Activated CD4-positive, alpha-beta T cell treated with anti-CD3 and anti-CD28 coated beads, Interleukin-2, amount 10 ng/mL, durations not matched to agents 24 days and 14 days (primary cell): ENCODE data around the gene RIPK3. TPM values are rescaled to one million over a fixed set of nuclear protein-coding genes. Genes with fewer than 3 reads are reported as not detected.
"Not testable (repeated sequence)": the region's sequence is repeated elsewhere in the genome, so short reads cannot be mapped to it uniquely, and the experiment has no call there.

Experiments
- DNase-seq: peaks from one replicate; pipeline ENCODE4 v3.0.0; 2022
- H3K27ac Mint-ChIP-seq: one replicate; pipeline ENCODE4 v1.8.0; 2022; ENCODE audit warnings: mild to moderate bottlenecking, mixed read lengths
- H3K27me3 Mint-ChIP-seq: one replicate; pipeline ENCODE4 v1.8.0; 2022; ENCODE audit warnings: mixed read lengths
- H3K36me3 Mint-ChIP-seq: one replicate; pipeline ENCODE4 v1.8.0; 2022; ENCODE audit warnings: low read depth, mild to moderate bottlenecking, mixed read lengths
- H3K4me1 Mint-ChIP-seq: one replicate; pipeline ENCODE4 v1.8.0; 2021; ENCODE audit warnings: mixed read lengths
- H3K4me3 Mint-ChIP-seq: one replicate; pipeline ENCODE4 v1.8.0; 2022; ENCODE audit warnings: mild to moderate bottlenecking, moderate library complexity, mixed read lengths
- H3K9me3 Mint-ChIP-seq: one replicate; pipeline ENCODE4 v1.8.0; 2021; ENCODE audit warnings: mixed read lengths
- intact Hi-C: fragments of 100-400 bp; cut with micrococcal nuclease; formaldehyde crosslinking; loops from one replicate; pipeline ENCODE4 v1.15.1; 2023
- total RNA-seq: library from RNA; stranded (reverse); gene quantifications from 2 replicates; pipeline ENCODE4 v1.2.3, GENCODE V29; 2022

Gene RIPK3
- total RNA-seq, 1 donor from 2014 or later, result 13.9 TPM

DNA sequence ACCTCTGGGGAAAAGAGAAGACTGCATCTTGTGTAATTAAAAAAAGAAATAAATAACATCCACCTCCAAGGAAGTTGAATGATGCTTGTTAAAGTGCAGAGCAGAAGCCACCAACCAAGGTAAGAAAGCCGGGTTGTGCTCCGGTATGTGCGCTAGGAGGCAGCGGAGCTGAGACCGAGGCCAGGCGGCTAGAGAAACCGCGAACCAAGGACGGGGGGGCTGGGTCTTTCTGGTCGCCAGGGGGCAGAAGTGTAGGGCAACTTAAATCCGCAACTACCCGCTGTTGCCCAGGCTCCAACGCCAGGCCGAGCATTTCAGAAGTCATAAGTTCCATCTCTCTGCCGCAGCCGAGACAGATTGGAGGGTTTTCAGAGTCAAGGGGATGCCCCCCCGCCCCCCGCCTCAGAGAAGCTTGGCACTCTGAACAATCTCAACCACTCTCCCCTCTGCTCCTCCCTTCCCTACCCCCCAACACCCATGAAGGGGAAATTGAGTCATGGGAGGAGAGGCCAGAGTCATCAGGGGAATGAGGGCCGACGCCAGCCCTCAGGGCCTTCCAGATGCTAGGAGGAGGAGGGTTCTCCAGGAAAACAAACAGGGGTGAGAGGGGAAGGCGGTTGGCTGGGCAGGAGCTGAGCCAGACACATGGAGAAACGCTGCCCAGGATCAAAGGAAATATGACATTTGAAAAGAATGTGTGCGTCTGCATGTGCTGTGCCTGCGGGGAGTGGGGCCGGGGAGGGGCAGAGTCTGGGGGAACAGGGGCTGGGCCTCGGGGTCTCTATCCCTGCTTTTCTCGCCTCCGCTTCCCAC, 26.0 kb upstream of the RIPK3 start:
- Mint-ChIP-seq H3K27me3 (peaks cover 61% of the 10 kb centered on the region), H3K9me3 (no peaks in the 10 kb centered on the region), H3K4me1 (peaks cover 18% of the 10 kb centered on the region), H3K4me3 (peak overlapping the region; percentile 47), H3K36me3 (no peaks in the 10 kb centered on the region), H3K27ac (no peak overlapping the region)
- intact Hi-C loops, result no loop called here
- DNase-seq, result peak; percentile 77

DNA sequence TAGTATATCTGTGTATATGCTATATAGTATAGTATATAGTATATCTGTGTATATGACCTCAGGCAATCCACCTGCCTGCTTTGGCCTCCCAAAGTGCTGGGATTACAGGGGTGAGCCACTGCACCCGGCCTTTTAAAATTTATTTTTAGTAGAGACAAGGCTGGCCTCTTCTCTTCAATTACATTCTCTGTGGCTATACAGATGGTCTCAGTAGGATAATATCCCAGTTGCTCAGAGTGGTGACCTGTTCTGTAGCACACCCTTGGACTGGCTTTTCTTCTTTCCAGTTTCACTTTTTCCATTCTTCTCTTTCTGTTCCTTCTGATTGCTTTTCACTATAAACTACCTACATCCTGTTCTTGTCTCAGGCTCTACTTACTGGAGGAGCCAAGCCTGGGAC, 25.1 kb upstream of the RIPK3 start:
- H3K27me3 Mint-ChIP-seq, result peaks cover 64% of the 10 kb centered on the region

GRCh38 chr14:24363401-24363800, 23.6 kb upstream of the RIPK3 start:
- H3K36me3 Mint-ChIP-seq, result no peaks in the 10 kb centered on the region
- peaks cover 60% of the 10 kb centered on the region for H3K27me3 Mint-ChIP-seq

More for the DNA sequence above, 25.1 kb upstream of the RIPK3 start:
- H3K36me3 Mint-ChIP-seq, result no peaks in the 10 kb centered on the region
- no peaks in the 10 kb centered on the region for H3K9me3 Mint-ChIP-seq
- H3K4me1 Mint-ChIP-seq, result peaks cover 18% of the 10 kb centered on the region
- no peak overlapping the region for H3K27ac Mint-ChIP-seq
- no peak overlapping the region for H3K4me3 Mint-ChIP-seq
- no peak for DNase-seq
- intact Hi-C loops, result no loop called here

DNA sequence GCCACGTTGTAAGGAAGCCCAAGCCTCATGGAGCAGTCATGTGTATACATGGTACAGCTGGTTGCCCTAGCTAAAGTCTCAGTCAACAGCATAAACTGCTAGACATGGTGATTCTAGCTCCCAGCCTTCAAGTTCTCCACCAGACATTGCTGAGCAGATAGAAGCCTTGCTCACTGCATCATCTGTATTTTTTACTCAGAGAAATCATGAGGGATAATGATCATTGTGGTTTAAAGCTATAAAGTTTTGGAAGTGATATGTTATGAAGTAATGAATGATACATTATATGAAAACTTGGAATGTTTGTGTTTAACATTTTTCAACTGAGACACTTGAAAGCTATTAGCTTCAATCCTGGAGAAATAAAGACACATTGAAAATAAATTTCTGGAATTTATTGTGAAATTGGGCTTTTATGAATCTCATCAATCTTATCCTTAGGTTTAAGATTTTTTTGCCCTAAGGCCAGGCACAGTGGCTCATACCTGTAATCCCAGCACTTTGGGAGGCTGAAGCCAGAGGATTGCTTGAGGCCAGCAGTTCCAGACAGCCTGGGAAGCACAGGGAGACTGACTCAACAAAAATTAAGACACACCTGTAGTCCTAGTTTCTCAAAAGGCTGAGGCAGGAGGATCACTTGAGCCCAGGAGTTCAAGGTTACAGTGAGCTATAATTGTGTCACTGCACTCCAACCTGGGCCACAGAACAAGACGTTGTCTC, 22.6 kb upstream of the RIPK3 start:
- Mint-ChIP-seq H3K27me3 (peaks cover 55% of the 10 kb centered on the region), H3K36me3 (no peaks in the 10 kb centered on the region), H3K4me1 (peaks cover 15% of the 10 kb centered on the region), H3K4me3 (no peak overlapping the region), H3K27ac (no peak overlapping the region), H3K9me3 (no peaks in the 10 kb centered on the region)
- intact Hi-C loops, result no loop called here
- no peak for DNase-seq

More at GRCh38 chr14:24363401-24363800, 23.6 kb upstream of the RIPK3 start:
- Mint-ChIP-seq H3K4me3 (no peak overlapping the region), H3K4me1 (peaks cover 18% of the 10 kb centered on the region), H3K9me3 (no peaks in the 10 kb centered on the region), H3K27ac (no peak overlapping the region)
- DNase-seq, result no peak
- intact Hi-C loops, result no loop called here

DNA sequence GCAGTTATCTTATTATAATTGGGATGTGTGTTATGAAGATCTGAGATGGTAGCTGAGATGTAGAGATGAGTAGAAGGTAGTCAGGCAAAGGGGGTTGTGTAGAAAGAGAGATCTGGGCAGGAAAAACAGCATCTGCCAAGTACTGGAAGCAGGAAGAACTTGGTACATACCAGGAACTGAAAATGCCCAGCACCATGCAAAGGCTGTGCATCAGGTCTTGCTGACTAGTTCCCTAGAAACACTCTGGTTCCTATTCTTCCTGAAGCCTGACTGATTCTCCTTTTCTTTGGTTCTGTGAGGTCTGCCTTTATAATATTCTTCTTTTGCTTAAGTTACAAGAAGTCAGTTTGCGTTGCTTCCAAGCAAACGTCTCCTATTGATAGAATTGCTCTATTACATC, 21.5 kb upstream of the RIPK3 start:
- no peak for DNase-seq
- Mint-ChIP-seq H3K4me1 (peaks cover 10% of the 10 kb centered on the region), H3K9me3 (no peaks in the 10 kb centered on the region), H3K27ac (no peak overlapping the region), H3K4me3 (no peak overlapping the region), H3K27me3 (peaks cover 49% of the 10 kb centered on the region), H3K36me3 (no peaks in the 10 kb centered on the region)
- intact Hi-C loops, result no loop called here

DNA sequence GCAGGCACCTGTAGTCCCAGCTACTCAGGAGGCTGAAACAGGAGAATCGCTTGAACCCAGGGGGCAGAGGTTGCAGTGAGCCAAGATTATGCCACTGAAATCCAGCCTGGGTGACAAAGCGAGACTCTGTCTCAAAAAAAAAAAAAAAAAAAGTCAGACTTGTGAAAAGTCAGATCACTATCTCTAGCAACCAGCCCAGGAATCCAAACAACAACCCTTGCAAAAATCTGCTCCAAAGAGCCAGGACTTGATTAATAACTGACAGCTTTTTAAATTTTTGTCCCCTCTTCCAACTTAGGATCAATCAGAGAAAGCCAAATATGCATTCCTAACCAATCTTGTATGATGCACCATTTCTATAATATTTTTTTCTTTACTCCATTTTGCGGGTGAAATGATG, 20.5 kb upstream of the RIPK3 start:
- no peak overlapping the region for H3K27ac Mint-ChIP-seq
- DNase-seq, result no peak
- H3K4me1 Mint-ChIP-seq, result peaks cover 2% of the 10 kb centered on the region
- no peaks in the 10 kb centered on the region for H3K9me3 Mint-ChIP-seq
- no peak overlapping the region for H3K4me3 Mint-ChIP-seq
- H3K27me3 Mint-ChIP-seq, result peaks cover 41% of the 10 kb centered on the region
- intact Hi-C loops, result no loop called here
- no peaks in the 10 kb centered on the region for H3K36me3 Mint-ChIP-seq

GRCh38 chr14:24356208-24356607, 16.4 kb upstream of the RIPK3 start:
- H3K27ac Mint-ChIP-seq, result no peak overlapping the region
- peaks cover 46% of the 10 kb centered on the region for H3K27me3 Mint-ChIP-seq
- H3K4me1 Mint-ChIP-seq, result peaks cover 3% of the 10 kb centered on the region
- H3K4me3 Mint-ChIP-seq, result no peak overlapping the region
- intact Hi-C loops, result no loop called here
- no peak for DNase-seq
- no peaks in the 10 kb centered on the region for H3K9me3 Mint-ChIP-seq
- H3K36me3 Mint-ChIP-seq, result no peaks in the 10 kb centered on the region

GRCh38 chr14:24355009-24355408, 15.2 kb upstream of the RIPK3 start:
- H3K36me3 Mint-ChIP-seq, result no peaks in the 10 kb centered on the region
- no peaks in the 10 kb centered on the region for H3K9me3 Mint-ChIP-seq
- H3K27me3 Mint-ChIP-seq, result peaks cover 51% of the 10 kb centered on the region
- no peak overlapping the region for H3K4me3 Mint-ChIP-seq
- no peak overlapping the region for H3K27ac Mint-ChIP-seq
- H3K4me1 Mint-ChIP-seq, result peaks cover 3% of the 10 kb centered on the region
- intact Hi-C loops, result no loop called here
- no peak for DNase-seq

GRCh38 chr14:24354482-24354825, 14.7 kb upstream of the RIPK3 start:
- peaks cover 51% of the 10 kb centered on the region for H3K27me3 Mint-ChIP-seq
- H3K9me3 Mint-ChIP-seq, H3K36me3 Mint-ChIP-seq, H3K27ac Mint-ChIP-seq, H3K4me3 Mint-ChIP-seq, intact Hi-C loops, DNase-seq, H3K4me1 Mint-ChIP-seq: not testable (repeated sequence)

DNA sequence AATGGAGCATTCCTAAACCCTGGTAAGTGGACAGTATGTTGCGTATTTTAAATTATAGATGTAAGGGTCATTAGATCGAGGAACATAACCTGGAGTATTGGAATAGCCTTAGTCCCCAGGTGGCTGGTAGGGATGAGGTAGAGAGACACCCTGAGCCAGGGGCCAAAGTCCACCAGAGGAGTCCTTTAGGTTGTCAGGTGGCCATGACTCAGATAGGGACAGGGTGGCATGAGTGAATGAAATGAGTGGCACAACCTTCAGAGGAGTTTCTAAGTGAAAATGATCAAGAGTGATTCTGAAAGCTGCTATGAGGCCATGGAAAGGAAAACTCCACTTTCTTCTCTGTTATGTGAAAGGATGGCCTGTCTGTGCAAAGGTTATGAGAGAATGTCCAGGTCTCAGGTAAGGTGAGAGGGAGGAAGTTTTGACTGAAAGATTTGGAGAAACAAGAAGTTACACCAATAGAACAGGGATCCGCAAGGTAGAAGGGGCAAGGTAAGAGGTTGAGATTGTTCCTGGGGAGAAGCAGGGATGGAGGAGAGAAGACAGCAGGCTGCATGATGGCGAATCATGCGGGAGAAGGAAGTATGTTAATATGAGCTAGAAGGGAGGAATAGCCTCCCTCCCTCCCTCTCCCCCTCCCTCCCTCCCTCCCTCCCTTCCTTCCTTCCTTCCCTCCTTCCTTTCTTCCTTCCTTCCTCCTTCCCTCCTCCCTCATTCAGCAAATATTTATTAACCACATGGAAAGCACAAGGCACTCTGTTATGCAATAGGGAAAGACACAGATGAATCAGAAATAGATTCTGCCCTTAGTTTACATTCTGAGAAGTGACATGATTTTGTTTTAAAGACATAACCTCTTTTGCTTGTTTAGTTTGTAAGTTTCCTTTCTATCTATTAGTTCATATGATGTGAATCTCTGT, 14.0 kb upstream of the RIPK3 start:
- H3K4me3 Mint-ChIP-seq, result no peak overlapping the region
- H3K9me3 Mint-ChIP-seq, result no peaks in the 10 kb centered on the region
- no peak for DNase-seq
- H3K4me1 Mint-ChIP-seq, result peaks cover 3% of the 10 kb centered on the region
- no peaks in the 10 kb centered on the region for H3K36me3 Mint-ChIP-seq
- H3K27me3 Mint-ChIP-seq, result peaks cover 57% of the 10 kb centered on the region
- intact Hi-C loops, result no loop called here
- no peak overlapping the region for H3K27ac Mint-ChIP-seq

GRCh38 chr14:24351517-24351916, 11.7 kb upstream of the RIPK3 start:
- DNase-seq, result no peak
- Mint-ChIP-seq H3K9me3 (no peaks in the 10 kb centered on the region), H3K4me1 (peaks cover 3% of the 10 kb centered on the region), H3K27me3 (peaks cover 62% of the 10 kb centered on the region), H3K36me3 (no peaks in the 10 kb centered on the region), H3K4me3 (no peak overlapping the region), H3K27ac (no peak overlapping the region)
- intact Hi-C loops, result no loop called here

GRCh38 chr14:24349742-24350141, 10.0 kb upstream of the RIPK3 start:
- no peak for DNase-seq
- Mint-ChIP-seq H3K4me1 (peaks cover 3% of the 10 kb centered on the region), H3K4me3 (no peak overlapping the region), H3K27ac (no peak overlapping the region), H3K9me3 (no peaks in the 10 kb centered on the region), H3K27me3 (peaks cover 72% of the 10 kb centered on the region), H3K36me3 (no peaks in the 10 kb centered on the region)
- intact Hi-C loops, result no loop called here

GRCh38 chr14:24348186-24348585, 8.4 kb upstream of the RIPK3 start:
- H3K4me1 Mint-ChIP-seq, result no peaks in the 10 kb centered on the region

DNA sequence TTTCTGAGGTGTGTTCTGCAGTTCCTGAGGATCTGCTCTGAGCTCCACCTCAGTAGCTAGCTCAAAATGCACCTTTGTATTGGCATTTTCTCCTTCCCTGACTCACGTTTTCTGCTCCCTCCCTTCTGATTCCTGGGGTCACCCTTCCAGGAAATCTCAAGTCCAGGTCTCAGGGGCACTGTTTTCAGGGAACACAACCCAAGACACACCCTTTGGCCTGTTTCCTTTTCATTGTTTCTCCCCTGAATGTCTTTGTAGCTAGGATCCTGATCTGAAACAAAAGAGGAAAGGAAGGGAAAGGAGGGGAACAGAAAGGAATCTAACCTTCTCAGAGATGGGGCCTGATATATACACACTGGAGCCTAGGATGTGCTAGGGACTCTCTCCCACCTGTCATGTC, 7.3 kb upstream of the RIPK3 start:
- Mint-ChIP-seq H3K27ac (no peak overlapping the region), H3K36me3 (no peaks in the 10 kb centered on the region), H3K4me1 (peaks cover 1% of the 10 kb centered on the region), H3K4me3 (no peak overlapping the region), H3K9me3 (no peaks in the 10 kb centered on the region), H3K27me3 (peaks cover 63% of the 10 kb centered on the region)
- no peak for DNase-seq
- intact Hi-C loops, result no loop called here

More at GRCh38 chr14:24348186-24348585, 8.4 kb upstream of the RIPK3 start:
- intact Hi-C loops, result no loop called here
- Mint-ChIP-seq H3K27me3 (peaks cover 67% of the 10 kb centered on the region), H3K4me3 (no peak overlapping the region), H3K36me3 (no peaks in the 10 kb centered on the region), H3K27ac (no peak overlapping the region), H3K9me3 (no peaks in the 10 kb centered on the region)
- DNase-seq, result no peak
